SK-N-SH treated with all-trans-retinoic acid at 6 μM for 48 hours (cell line): ENCODE measurements around the gene TRIM47.

Experiments
- CSRNP3 ChIP-seq: fragments of 250-450 bp; sonication (Bioruptor Pico); IDR thresholded peaks from 2 replicates; pipeline ENCODE4 v1.5.1; 2021; ENCODE audit warnings: mild to moderate bottlenecking, moderate library complexity
- PATZ1 ChIP-seq: fragments of 250-450 bp; sonication (Bioruptor Pico); IDR thresholded peaks from 2 replicates; pipeline ENCODE4 v1.8.0; 2020; ENCODE audit warnings: mild to moderate bottlenecking, moderate library complexity, borderline replicate concordance
- RARB ChIP-seq: fragments of 250-450 bp; sonication (Bioruptor Pico); IDR thresholded peaks from 2 replicates; pipeline ENCODE4 v1.8.0; 2021; ENCODE audit warnings: mild to moderate bottlenecking, moderate library complexity
- ZFP3 ChIP-seq: fragments of 250-450 bp; sonication (Bioruptor Pico); IDR thresholded peaks from 2 replicates; pipeline ENCODE4 v1.5.0; 2020; ENCODE audit warnings: mild to moderate bottlenecking, moderate library complexity
- ZNF565 ChIP-seq: fragments of 450-650 bp; formaldehyde crosslinking; conservative IDR thresholded peaks from 2 replicates; pipeline ENCODE4 v1.5.0; 2020; ENCODE audit warnings: low read depth, mild to moderate bottlenecking, moderate library complexity

GRCh38 chr17:75893305-75894048 is 15.1 kb upstream of the TRIM47 start:
- TF ChIP-seq CSRNP3 (CRISPR knock-in tag): no peak
- TF ChIP-seq PATZ1 (CRISPR knock-in tag): no peak
- no peak for TF ChIP-seq ZFP3 (CRISPR knock-in tag)
- no peak for TF ChIP-seq ZNF565 (CRISPR knock-in tag)
- TF ChIP-seq RARB (CRISPR knock-in tag): no peak
